Glutamatergic neuron (in vitro differentiated cells): ENCODE measurements around the gene NLRC3. TPM values are rescaled to one million over a fixed set of nuclear protein-coding genes. Genes with fewer than 3 reads are reported as not detected.

Source experiments
- DNase-seq: peaks from one replicate; pipeline ENCODE4 v3.0.0; 2022
- H3K27ac Mint-ChIP-seq: one replicate; pipeline ENCODE4 v1.8.0; 2020; ENCODE audit warnings: mild to moderate bottlenecking, mixed read lengths, inconsistent platforms; ENCODE audit not compliant: unreplicated experiment
- H3K27me3 Mint-ChIP-seq: one replicate; pipeline ENCODE4 v1.8.0; 2020; ENCODE audit warnings: mild to moderate bottlenecking, moderate library complexity, mixed read lengths, inconsistent platforms; ENCODE audit not compliant: unreplicated experiment
- H3K36me3 Mint-ChIP-seq: one replicate; pipeline ENCODE4 v1.8.0; 2020; ENCODE audit warnings: mild to moderate bottlenecking, mixed read lengths, inconsistent platforms; ENCODE audit not compliant: unreplicated experiment
- H3K4me1 Mint-ChIP-seq: one replicate; pipeline ENCODE4 v1.8.0; 2020; ENCODE audit warnings: mild to moderate bottlenecking, low read depth, mixed read lengths, inconsistent platforms; ENCODE audit not compliant: unreplicated experiment
- H3K4me3 Mint-ChIP-seq: one replicate; pipeline ENCODE4 v1.8.0; 2020; ENCODE audit warnings: mild to moderate bottlenecking, mixed read lengths, inconsistent platforms; ENCODE audit not compliant: unreplicated experiment
- H3K9me3 Mint-ChIP-seq: one replicate; pipeline ENCODE4 v1.8.0; 2020; ENCODE audit warnings: mild to moderate bottlenecking, moderate library complexity, mixed read lengths, inconsistent platforms; ENCODE audit not compliant: unreplicated experiment
- total RNA-seq: library from RNA; stranded (reverse); fragmentation: NEBNext Ultra II Directional; extraction: Animal tissue kit (Norgen Biotek cat#: 25700); gene quantifications from one replicate; pipeline ENCODE4 v1.2.1, GENCODE V29; 2021; ENCODE audit not compliant: unreplicated experiment
- TF ChIP-seq, protein P1 (sequence below): fragments of 200-600 bp; sonication (generic); IDR thresholded peaks from one replicate; pipeline ENCODE4 v1.5.0; 2021; ENCODE audit not compliant: partially characterized antibody, unreplicated experiment

NLRC3 gene
- total RNA-seq, 1 donor from 2014 or later: not detected

DNA sequence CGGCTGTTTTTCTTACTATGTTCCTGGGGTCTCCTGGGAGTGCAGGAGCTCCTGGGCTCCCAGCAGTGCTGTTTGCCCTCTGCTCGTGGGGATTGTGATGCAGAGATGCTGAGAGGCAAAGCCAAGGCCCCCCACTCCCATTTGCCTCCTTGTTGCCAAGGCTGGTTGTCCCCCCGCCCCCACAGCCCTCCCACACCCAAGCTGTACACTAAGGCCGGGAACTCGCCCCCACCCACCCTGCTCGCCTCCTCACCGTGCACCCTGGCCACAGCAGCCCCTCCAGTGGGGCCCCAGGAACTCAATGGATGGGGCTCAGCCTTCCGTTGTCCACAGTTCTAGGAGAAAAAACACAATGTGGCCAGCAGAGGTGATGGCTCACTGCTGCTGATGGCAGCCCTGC is 10.2 kb downstream of the NLRC3 start:
- Mint-ChIP-seq H3K4me1 (no peaks in the 10 kb centered on the region), H3K36me3 (no peaks in the 10 kb centered on the region), H3K4me3 (no peak overlapping the region), H3K27me3 (peaks cover 1% of the 10 kb centered on the region), H3K27ac (no peak overlapping the region), H3K9me3 (peaks cover 2% of the 10 kb centered on the region)
- TF ChIP-seq, protein P1, sequence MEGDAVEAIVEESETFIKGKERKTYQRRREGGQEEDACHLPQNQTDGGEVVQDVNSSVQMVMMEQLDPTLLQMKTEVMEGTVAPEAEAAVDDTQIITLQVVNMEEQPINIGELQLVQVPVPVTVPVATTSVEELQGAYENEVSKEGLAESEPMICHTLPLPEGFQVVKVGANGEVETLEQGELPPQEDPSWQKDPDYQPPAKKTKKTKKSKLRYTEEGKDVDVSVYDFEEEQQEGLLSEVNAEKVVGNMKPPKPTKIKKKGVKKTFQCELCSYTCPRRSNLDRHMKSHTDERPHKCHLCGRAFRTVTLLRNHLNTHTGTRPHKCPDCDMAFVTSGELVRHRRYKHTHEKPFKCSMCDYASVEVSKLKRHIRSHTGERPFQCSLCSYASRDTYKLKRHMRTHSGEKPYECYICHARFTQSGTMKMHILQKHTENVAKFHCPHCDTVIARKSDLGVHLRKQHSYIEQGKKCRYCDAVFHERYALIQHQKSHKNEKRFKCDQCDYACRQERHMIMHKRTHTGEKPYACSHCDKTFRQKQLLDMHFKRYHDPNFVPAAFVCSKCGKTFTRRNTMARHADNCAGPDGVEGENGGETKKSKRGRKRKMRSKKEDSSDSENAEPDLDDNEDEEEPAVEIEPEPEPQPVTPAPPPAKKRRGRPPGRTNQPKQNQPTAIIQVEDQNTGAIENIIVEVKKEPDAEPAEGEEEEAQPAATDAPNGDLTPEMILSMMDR: no peak
- DNase-seq: no peak

DNA sequence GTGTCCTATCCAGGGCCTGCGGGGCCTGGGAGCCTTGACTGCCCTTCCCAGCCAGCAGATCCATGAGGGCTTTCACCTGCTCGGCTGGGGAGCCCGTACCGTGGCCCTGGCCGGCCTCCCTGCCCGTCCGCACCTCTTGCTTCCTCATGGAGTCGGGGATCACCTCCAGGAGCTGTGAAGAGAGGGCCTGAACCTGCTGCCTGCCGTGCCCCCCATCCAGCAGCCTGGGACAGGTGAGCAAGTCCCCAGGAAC is 12.4 kb downstream of the NLRC3 start:
- H3K4me1 Mint-ChIP-seq: no peaks in the 10 kb centered on the region
- H3K27ac Mint-ChIP-seq: no peak overlapping the region
- no peak for DNase-seq
- H3K4me3 Mint-ChIP-seq: no peak overlapping the region
- no peaks in the 10 kb centered on the region for H3K36me3 Mint-ChIP-seq
- peaks cover 2% of the 10 kb centered on the region for H3K9me3 Mint-ChIP-seq
- TF ChIP-seq, protein P1: no peak
- peaks cover 1% of the 10 kb centered on the region for H3K27me3 Mint-ChIP-seq

DNA sequence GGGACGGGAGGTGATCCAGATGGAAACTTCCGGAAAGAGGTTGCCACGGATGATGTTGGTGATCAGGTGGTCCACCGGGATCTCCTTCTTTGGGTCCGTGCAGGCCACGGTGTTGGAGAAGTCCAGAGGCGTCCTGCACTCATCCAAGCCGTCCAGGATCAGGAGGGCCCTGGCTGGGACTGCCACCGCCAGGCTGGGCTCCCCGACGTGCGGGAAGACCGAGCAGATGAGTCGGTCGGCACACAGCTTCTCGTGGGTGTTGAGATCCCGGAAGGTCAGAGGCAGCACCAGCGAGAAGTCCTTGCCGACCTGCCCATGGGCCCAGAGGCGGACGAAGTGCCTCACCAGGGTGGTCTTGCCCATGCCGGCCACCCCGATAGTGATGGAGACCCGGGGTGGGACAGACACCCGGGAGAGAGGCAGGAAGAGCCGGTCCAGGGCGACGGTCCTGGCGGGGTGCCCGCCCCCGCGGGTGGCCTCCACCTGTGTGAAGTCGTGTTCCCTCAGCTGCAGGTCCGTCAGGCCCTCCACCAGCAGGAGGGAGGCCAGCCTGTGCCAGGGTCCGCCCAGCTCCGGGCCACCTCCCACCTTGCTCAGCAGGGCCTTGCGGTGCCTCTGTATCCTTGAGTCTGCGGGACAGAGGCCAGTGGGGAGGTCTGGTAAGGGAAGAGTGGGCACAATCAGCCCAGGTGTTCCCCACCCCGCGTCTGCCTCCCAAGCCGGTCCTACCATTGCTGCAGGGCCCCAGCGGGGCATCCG is 12.9 kb downstream of the NLRC3 start:
- TF ChIP-seq, protein P1: no peak
- H3K27ac Mint-ChIP-seq: no peak overlapping the region

DNA sequence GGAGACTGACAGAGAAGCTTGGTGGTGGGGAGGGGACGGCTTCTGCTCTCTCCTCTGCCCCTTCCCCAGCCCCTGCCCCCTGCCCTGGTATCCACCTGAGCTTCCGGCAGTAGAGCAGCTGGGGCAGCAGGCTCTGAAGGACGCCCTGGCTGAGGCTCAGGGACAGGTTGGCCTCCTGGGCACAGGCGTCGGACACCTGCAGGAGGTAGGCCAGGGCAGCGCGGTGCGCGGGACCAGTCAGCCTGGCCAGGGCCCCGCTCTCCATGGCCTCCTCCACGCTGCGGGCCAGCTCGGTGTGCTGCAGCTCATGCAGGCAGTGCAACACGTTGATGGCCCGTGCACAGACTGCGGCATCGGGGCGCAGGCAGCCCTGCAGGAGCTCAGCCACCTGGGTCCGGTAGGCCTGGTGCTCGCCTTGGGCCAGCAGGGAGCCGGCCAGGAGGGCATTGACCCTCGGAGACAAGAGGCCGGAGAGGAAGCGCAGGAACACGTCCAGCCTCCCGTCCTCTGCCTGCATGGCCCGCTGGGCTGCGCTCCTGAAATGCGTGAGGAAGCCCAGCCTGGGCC is 14.2 kb downstream of the NLRC3 start:
- Mint-ChIP-seq H3K4me1 (no peaks in the 10 kb centered on the region), H3K27ac (no peak overlapping the region), H3K9me3 (peaks cover 2% of the 10 kb centered on the region), H3K27me3 (peaks cover 3% of the 10 kb centered on the region), H3K4me3 (no peak overlapping the region), H3K36me3 (no peaks in the 10 kb centered on the region)
- TF ChIP-seq, protein P1: no peak
- no peak for DNase-seq

More for the DNA sequence above, 12.9 kb downstream of the NLRC3 start:
- DNase-seq: no peak
- Mint-ChIP-seq H3K4me1 (no peaks in the 10 kb centered on the region), H3K27me3 (peaks cover 1% of the 10 kb centered on the region), H3K36me3 (no peaks in the 10 kb centered on the region), H3K9me3 (peaks cover 2% of the 10 kb centered on the region), H3K4me3 (no peak overlapping the region)

DNA sequence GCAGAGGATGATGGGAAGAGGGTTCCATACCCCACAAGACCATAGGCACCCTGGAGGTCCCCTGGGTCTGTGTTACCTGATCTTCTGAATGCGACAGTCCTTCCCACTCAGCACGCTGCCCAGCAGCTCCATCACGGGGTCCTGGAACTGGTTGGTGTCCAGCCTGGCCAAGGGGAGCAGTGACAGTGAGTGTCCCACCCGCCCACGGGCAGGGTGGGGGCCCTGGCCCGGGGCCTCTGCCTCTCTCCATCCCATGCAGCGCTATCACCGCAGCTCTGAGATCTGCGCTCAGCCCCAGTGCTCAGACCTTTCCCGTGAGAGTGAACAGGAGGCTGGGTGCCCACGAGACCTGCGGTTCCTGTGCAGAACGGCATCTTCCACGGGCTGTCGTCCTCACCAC is 15.6 kb downstream of the NLRC3 start:
- no peak for DNase-seq
- TF ChIP-seq, protein P1: no peak
- peaks cover 3% of the 10 kb centered on the region for H3K27me3 Mint-ChIP-seq
- H3K36me3 Mint-ChIP-seq: no peaks in the 10 kb centered on the region
- no peak overlapping the region for H3K4me3 Mint-ChIP-seq
- H3K4me1 Mint-ChIP-seq: no peaks in the 10 kb centered on the region
- peaks cover 2% of the 10 kb centered on the region for H3K9me3 Mint-ChIP-seq
- no peak overlapping the region for H3K27ac Mint-ChIP-seq
